ENCODE measurements around the gene TMEM234. TPM values are rescaled to one million over a fixed set of nuclear protein-coding genes. Genes with fewer than 3 reads are reported as not detected.

Gene TMEM234
- total RNA-seq, 1 donor from 2014 or later, result 14.2 TPM

DNA sequence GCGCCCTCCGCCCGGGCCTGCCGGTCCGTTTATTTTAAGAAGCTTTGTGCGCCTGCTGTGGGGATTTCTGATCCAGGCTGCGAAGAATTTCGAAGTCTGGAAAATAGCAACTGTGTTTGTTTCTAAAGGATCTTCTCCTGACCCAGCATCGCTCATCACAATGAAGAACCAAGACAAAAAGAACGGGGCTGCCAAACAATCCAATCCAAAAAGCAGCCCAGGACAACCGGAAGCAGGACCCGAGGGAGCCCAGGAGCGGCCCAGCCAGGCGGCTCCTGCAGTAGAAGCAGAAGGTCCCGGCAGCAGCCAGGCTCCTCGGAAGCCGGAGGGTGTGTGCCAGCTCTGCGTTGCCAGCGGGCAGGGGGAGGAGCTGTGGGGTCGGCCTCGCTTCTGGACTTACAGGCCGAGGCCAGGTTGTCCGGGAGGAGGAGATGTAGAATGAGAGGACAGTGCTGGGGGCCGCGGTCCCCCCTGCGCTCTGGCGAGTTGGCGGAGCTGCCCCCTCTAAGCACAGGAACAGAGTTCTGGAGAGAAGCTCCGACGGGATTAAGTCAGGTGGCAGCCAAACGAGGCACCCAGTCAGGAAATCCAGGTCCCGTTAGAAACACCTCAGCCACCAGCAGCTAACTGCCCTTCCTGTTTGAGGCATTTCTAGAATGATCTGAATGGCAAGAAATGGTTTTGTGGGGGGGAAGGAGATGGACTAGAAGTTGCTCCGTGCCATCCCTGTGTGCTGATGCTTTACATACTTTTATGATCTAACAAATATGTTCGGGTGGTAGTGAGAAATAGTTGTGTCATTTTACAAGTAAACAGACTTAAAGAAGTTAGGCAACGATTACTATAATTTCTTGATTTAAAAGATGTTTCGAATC, 41.7 kb downstream of the TMEM234 start:
- no peak for DNase-seq (ENCODE audit: low read depth, low spot score)

DNA sequence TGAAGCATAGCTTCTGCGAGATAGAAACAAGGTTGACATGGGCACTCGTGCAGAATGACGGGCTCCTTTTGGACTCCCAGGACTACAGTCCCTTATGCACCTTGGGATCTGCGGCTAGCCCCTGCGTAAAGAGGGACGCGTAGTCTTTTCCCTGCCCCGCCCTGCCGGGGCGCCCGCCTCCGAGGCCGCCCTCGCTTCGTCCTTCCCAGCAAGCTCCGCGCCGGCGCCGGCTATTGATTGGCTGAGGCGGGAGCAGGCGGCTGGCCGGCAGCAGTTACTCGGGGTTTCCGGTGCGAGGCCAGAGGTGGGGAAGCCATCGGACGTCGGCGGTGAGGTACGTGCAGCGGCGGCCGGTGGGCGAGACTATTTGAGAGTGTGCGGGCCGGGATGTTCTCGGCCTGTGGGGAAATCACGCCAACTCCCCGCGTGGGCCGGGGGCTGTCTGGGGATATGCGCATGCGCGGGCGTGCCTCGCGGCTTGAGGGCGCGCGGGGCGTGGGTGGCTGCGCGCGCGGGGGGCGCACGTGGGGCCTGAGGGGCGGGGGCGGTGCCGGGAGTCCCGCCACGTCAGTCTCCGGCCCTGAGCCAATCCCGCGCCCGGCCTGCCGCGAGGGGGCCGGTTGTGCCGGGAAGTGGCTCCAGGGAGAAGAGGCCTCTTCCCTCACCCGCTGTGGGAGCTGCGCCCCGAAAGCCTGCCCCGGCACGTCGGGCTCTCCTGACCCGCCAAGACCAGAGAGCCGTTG, 42.5 kb downstream of the TMEM234 start, which contains the start of gene TXLNA:
Gene TXLNA (plus strand): TSS at position 233 of the 743 bp plus-strand sequence. CDS start 671 bp downstream, outside the sequence.
- peak; percentile 73 for DNase-seq (ENCODE audit: low read depth, low spot score)

DNA sequence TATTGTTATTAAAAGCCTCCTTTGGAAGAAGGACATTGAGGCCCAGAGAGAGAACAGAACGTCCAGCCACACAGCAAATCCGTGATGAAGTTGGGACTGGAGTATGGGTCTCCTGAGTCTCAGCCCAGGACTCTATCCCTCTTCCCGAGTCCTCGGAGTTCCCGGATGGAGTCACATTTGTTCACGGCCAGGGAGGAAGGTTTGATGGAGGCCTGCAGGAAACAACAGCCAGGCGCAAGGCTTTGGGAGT, 43.0 kb downstream of the TMEM234 start:
- DNase-seq (ENCODE audit: low read depth, low spot score), result no peak

DNA sequence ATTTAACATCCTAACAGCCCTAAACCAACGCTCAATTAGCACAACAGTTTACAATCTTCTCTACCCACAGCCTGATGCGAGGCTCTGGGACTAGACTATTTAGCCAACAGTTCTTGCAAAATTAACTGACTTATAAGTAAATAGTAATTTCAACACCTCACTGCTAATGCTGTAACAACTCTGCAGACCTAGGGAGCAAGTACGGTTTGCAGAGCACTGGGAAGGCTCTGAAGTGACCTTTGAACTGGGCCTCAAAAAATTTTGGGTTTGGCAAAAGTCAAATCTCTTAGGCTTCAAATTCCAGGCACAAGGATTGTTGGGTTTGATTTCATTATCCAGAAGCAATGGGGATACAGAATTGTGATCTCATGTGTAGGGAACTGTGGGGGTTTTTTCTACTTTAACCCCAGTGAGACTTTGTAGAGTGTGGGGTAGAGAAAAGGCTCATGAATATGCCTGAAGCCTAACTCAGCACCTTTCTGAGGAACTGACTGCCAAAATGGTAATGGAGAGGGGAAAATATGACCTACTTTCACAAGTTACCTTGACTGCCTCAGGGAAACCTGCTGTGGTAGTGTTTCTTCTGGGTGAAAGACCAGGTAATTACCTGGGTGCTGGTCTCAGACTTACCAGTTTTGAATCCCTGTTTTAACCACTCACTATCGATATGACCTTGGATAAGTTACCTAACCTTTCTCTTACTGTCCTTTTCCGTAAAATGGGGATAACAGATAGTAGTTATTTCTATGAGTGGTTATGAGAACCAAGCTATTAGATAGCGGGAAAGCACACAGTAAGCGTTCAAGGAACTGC, 43.6 kb downstream of the TMEM234 start:
- DNase-seq (ENCODE audit: low read depth, low spot score), result no peak

DNA sequence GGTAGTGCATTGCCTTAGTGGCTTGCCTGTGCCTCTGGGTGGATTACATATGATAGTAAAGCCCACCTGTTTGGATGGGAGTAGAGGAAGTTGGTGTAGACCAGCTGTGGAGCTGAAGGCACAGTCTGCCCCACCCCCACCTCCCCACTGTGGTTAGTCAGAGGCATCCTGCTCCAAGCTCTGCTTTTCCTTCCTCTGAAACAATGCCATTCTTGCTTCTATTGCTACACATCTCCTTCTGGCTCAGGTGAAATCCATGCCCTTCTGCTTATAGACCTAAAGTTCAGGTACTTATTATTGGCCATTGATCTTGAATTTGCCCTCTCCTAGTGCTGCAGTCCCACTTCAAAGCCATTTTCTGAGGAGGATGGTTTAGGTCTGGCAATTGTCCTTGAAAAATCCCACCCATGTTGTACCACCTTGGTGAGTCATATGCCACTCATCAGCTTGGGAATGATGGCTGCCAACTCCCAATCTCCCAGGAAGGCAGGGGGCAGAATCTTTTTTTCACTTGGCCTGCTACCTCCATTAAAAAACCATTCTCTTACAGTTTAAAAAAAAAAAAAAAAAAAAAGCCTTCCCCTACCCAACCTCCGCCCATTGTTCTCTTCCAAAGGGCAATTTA, 49.4 kb downstream of the TMEM234 start:
- no peak for DNase-seq (ENCODE audit: low read depth, low spot score)

DNA sequence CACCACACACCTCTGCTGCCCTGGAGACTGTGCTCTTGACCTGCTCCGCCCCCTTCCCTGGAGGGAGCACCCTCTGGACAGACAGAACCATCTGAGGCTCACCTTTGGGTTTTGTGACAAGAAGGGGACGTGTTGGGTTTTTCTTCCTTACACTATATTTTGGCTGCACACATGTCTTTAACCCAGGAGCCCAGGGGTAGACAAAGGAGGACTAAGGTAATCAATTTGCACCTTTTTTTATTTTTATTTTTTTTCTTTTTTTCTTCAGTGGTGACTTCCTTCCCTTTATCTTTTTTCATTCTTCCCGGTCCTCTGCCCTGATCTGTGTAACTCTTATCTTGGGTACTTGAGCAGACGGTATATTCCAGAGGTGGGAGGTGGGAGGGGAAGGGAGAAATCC, 51.2 kb downstream of the TMEM234 start:
- DNase-seq (ENCODE audit: low read depth, low spot score), result no peak

Other genes with a start within 250 kb of the TMEM234 start
- 80.5 and 84.5 TPM in 2 replicates for gene KHDRBS1, start 208.5 kb downstream of the TMEM234 start, total RNA-seq
- 12.1 and 14.4 TPM in 2 replicates for gene TMEM39B, start 149.4 kb downstream of the TMEM234 start, total RNA-seq
- gene KPNA6, start 114.3 kb downstream of the TMEM234 start, total RNA-seq, result 37.0 and 45.2 TPM in 2 replicates
- 80.0 and 100 TPM in 2 replicates for gene TXLNA, start 42.7 kb downstream of the TMEM234 start, total RNA-seq
- 15.3 and 21.6 TPM in 2 replicates for gene CCDC28B, start 21.8 kb downstream of the TMEM234 start, total RNA-seq
- gene IQCC, start 16.7 kb downstream of the TMEM234 start, total RNA-seq, result 1.2 and 2.4 TPM in 2 replicates
- gene DCDC2B, start 13.3 kb downstream of the TMEM234 start, total RNA-seq, result not detected in 2 replicates
- gene EIF3I, start 54 bp upstream of the TMEM234 start, total RNA-seq, result 361 and 372 TPM in 2 replicates
- 1.6 and 5.5 TPM in 2 replicates for gene FAM167B, start 24.9 kb upstream of the TMEM234 start, total RNA-seq
- gene LCK, start 28.9 kb upstream of the TMEM234 start, total RNA-seq, result 0.11 and 0.26 TPM in 2 replicates
- gene HDAC1, start 69.7 kb upstream of the TMEM234 start, total RNA-seq, result 108 and 140 TPM in 2 replicates
- 104 and 105 TPM in 2 replicates for gene MARCKSL1, start 113.9 kb upstream of the TMEM234 start, total RNA-seq
- 0.53 and 0.60 TPM in 2 replicates for gene FAM229A, start 140.1 kb upstream of the TMEM234 start, total RNA-seq
- 0.20 TPM in 1 of 2 replicates, not detected in the other for gene TSSK3, start 140.2 kb upstream of the TMEM234 start, total RNA-seq
- gene BSDC1, start 172.1 kb upstream of the TMEM234 start, total RNA-seq, result 41.3 and 82.1 TPM in 2 replicates
- under 0.01 and 0.07 TPM in 2 replicates for gene ZBTB8B, start 242.7 kb upstream of the TMEM234 start, total RNA-seq

Data from pulmonary artery endothelial cell (primary cell).